GM12873 (cell line): ENCODE data around the gene ATP5IF1.
A peak's percentile ranks its signal among the peaks of the same experiment; 100 is the strongest.

Source experiments
- CTCF ChIP-seq: IDR thresholded peaks from 2 replicates; pipeline ENCODE4 v1.5.1; 2012; ENCODE audit warnings: low read depth, mild to moderate bottlenecking, moderate library complexity, low read length, control low read depth; ENCODE audit not compliant: insufficient read depth; ENCODE audit errors: missing control alignments

Gene ATP5IF1

GRCh38 chr1:28196330-28196729 is 39.6 kb upstream of the ATP5IF1 start:
- no peak for TF ChIP-seq CTCF

- no peak for TF ChIP-seq CTCF
Observed at GRCh38 chr1:28197682-28198415, 38.1 kb upstream of the ATP5IF1 start.

GRCh38 chr1:28199328-28200233 is 36.3 kb upstream of the ATP5IF1 start:
- TF ChIP-seq CTCF = peak; percentile 14

- no peak for TF ChIP-seq CTCF
Observed at GRCh38 chr1:28200234-28200873, 35.6 kb upstream of the ATP5IF1 start.

GRCh38 chr1:28205243-28205642 is 30.7 kb upstream of the ATP5IF1 start:
- no peak for TF ChIP-seq CTCF

- peak; percentile 81 for TF ChIP-seq CTCF
Observed at GRCh38 chr1:28208818-28209441, 27.0 kb upstream of the ATP5IF1 start.

GRCh38 chr1:28209700-28210099 is 26.2 kb upstream of the ATP5IF1 start:
- TF ChIP-seq CTCF = no peak
